Activated CD8-positive, alpha-beta T cell treated with anti-CD3 and anti-CD28 coated beads for 36 hours (primary cell): ENCODE measurements around the gene NEUROD6. TPM values are rescaled to one million over a fixed set of nuclear protein-coding genes. Genes with fewer than 3 reads are reported as not detected.

Experiments used
- ATAC-seq: fragments of 200-7000 bp; cut with Tn5 transposase; one replicate; pipeline ENCODE4 v1.10.0; 2021; ENCODE audit warnings: mild to moderate bottlenecking, moderate library complexity
- CTCF ChIA-PET: fragments of 350-600 bp; sonication (Branson Sonifier 250); formaldehyde crosslinking; loops from one replicate; lab custom pipeline; 2021; ENCODE audit warnings: antibody characterized with exemption; lab: Charles Lee
- POLR2A ChIA-PET: fragments of 350-600 bp; sonication (Branson Sonifier 250); formaldehyde crosslinking; loops from one replicate; lab custom pipeline; 2021; ENCODE audit warnings: antibody characterized with exemption; lab: Charles Lee
- DNase-seq: peaks from one replicate; pipeline ENCODE4 v3.0.0-alpha.2; 2020
- H3K27ac Mint-ChIP-seq: one replicate; pipeline ENCODE4 v1.8.0; 2021; ENCODE audit warnings: mild to moderate bottlenecking, mixed read lengths
- H3K27me3 Mint-ChIP-seq: one replicate; pipeline ENCODE4 v1.8.0; 2021; ENCODE audit warnings: mixed read lengths
- H3K36me3 Mint-ChIP-seq: one replicate; pipeline ENCODE4 v1.8.0; 2021; ENCODE audit warnings: low read depth, mixed read lengths
- H3K4me1 Mint-ChIP-seq: one replicate; pipeline ENCODE4 v1.8.0; 2021; ENCODE audit warnings: low read depth, mixed read lengths
- H3K4me3 Mint-ChIP-seq: one replicate; pipeline ENCODE4 v1.8.0; 2021; ENCODE audit warnings: mild to moderate bottlenecking, moderate library complexity, mixed read lengths
- H3K9me3 Mint-ChIP-seq: one replicate; pipeline ENCODE4 v1.8.0; 2021; ENCODE audit warnings: mixed read lengths
- CTCF ChIP-seq: fragments of 200-600 bp; IDR thresholded peaks from one replicate; pipeline ENCODE4 v1.8.0; 2022; ENCODE audit warnings: antibody characterized with exemption, mild to moderate bottlenecking
- intact Hi-C: fragments of 100-400 bp; cut with micrococcal nuclease; formaldehyde crosslinking; loops from one replicate; pipeline ENCODE4 v1.10.0; 2022
- total RNA-seq, 2 experiments: library from RNA; stranded (reverse); gene quantifications; one replicate each; pipeline ENCODE4 v1.2.3, GENCODE V29; 2021

The NEUROD6 gene
- total RNA-seq, 2 experiments from 2014 or later = not detected

GRCh38 chr7:31341141-31341540 lies 615 bp upstream of the NEUROD6 start:
- H3K27ac Mint-ChIP-seq = no peak overlapping the region
- intact Hi-C loops = no loop called here
- POLR2A ChIA-PET = no interaction called here
- ATAC-seq (no peak), DNase-seq (no peak)
- TF ChIP-seq CTCF = no peak
- no peak overlapping the region for H3K4me3 Mint-ChIP-seq
- H3K9me3 Mint-ChIP-seq = no peaks in the 10 kb centered on the region
- no peaks in the 10 kb centered on the region for H3K36me3 Mint-ChIP-seq
- peaks cover 8% of the 10 kb centered on the region for H3K27me3 Mint-ChIP-seq
- CTCF ChIA-PET = interaction anchor here (0.6 kb wide), 1 partner anchor 1373 kb away, joined by 3 read pairs; no protein-coding TSS in a partner anchor
- no peaks in the 10 kb centered on the region for H3K4me1 Mint-ChIP-seq

DNA sequence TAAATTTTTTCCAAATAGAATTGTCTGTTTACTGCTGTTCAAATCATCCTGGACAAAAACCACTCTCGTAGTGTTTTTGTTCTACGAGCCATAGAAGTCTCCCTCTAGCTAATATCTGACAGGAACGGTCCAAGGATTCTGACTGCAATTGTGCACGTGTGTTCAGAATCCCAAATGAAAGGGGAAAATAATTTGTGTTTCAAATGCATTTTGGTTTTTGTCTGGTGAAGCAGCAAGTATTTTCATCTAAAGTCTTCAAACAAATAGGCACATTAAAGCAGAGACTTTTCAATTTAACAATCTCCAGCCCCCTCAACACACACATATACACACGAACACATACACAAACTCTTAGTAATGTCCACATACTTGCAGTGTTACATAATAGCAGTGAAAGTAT lies 475 bp downstream of the NEUROD6 start:
- no peak for TF ChIP-seq CTCF
- no peak for DNase-seq
- Mint-ChIP-seq H3K36me3 (no peaks in the 10 kb centered on the region), H3K4me3 (no peak overlapping the region), H3K4me1 (no peaks in the 10 kb centered on the region), H3K9me3 (no peaks in the 10 kb centered on the region), H3K27me3 (peaks cover 14% of the 10 kb centered on the region), H3K27ac (no peak overlapping the region)
- CTCF ChIA-PET = no interaction called here
- ATAC-seq = no peak
- POLR2A ChIA-PET = no interaction called here
- intact Hi-C loops = no loop called here

GRCh38 chr7:31338706-31339105 lies 1.8 kb downstream of the NEUROD6 start:
- ATAC-seq = no peak
- H3K36me3 Mint-ChIP-seq = no peaks in the 10 kb centered on the region
- H3K9me3 Mint-ChIP-seq = no peaks in the 10 kb centered on the region
- ChIA-PET CTCF (no interaction called here), POLR2A (no interaction called here)
- TF ChIP-seq CTCF = no peak
- peaks cover 17% of the 10 kb centered on the region for H3K27me3 Mint-ChIP-seq
- intact Hi-C loops = no loop called here
- no peaks in the 10 kb centered on the region for H3K4me1 Mint-ChIP-seq
- H3K27ac Mint-ChIP-seq = no peak overlapping the region
- no peak for DNase-seq
- H3K4me3 Mint-ChIP-seq = no peak overlapping the region

GRCh38 chr7:31337002-31337565 lies 3.4 kb downstream of the NEUROD6 start:
- ATAC-seq (no peak), DNase-seq (no peak)
- H3K27me3 Mint-ChIP-seq = peaks cover 17% of the 10 kb centered on the region
- CTCF ChIA-PET = no interaction called here
- H3K27ac Mint-ChIP-seq = no peak overlapping the region
- no peaks in the 10 kb centered on the region for H3K9me3 Mint-ChIP-seq
- H3K4me3 Mint-ChIP-seq = no peak overlapping the region
- POLR2A ChIA-PET = no interaction called here
- intact Hi-C loops = no loop called here
- no peak for TF ChIP-seq CTCF
- H3K36me3 Mint-ChIP-seq = no peaks in the 10 kb centered on the region
- H3K4me1 Mint-ChIP-seq = no peaks in the 10 kb centered on the region

DNA sequence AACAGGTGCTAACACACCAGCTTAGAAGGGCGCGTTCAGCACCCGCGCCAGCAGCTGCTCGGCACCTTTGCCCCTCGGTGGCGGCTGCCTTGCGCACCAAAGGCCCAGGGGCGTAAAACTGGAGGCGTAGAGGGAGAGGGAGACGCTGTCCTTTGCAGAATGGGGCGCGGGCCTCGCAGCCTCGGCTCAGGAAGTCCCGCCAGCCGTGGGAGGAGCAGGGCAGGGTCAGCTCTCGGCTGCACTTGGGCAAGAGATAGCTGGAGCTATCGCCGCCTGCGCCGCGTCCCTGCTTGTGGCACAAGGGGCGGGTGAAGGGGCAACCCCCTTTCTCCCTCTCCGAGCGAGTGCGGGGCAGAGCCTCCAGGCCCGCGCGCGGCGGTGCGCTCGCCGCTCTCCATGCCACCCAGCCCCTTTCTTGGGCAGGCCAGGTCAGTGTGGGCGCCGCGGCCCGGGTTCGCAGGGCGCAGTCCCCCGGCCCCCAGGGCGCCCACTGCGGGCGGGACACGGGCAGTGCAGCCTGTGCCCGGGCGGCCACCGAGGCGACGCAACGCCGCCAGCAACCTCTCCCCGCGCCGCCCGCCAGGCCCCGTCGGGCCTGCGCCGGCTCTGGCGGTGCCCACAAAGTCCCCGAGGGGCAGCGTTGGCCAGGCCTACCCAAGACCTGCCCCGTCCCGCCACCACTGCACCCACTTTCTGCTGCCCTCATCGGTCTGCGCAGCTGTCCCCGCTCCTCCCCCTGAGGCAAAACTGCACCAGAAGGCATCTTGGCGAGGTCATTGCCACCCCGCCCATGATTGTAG lies 4.1 kb downstream of the NEUROD6 start:
- no peak for DNase-seq
- TF ChIP-seq CTCF = no peak
- ChIA-PET CTCF (interaction anchor here (1.4 kb wide), 1 partner anchor 202 kb away, joined by 7 read pairs; no protein-coding TSS in a partner anchor), POLR2A (no interaction called here)
- H3K36me3 Mint-ChIP-seq = no peaks in the 10 kb centered on the region
- H3K9me3 Mint-ChIP-seq = no peaks in the 10 kb centered on the region
- H3K4me1 Mint-ChIP-seq = no peaks in the 10 kb centered on the region
- H3K27me3 Mint-ChIP-seq = peaks cover 17% of the 10 kb centered on the region
- H3K27ac Mint-ChIP-seq = no peak overlapping the region
- intact Hi-C loops = no loop called here
- no peak overlapping the region for H3K4me3 Mint-ChIP-seq
- ATAC-seq = no peak
